Measurements from ENCODE around the gene EXOC3.
"Not testable (repeated sequence)": the region's sequence is repeated elsewhere in the genome, so short reads cannot be mapped to it uniquely, and the experiment has no call there.

EXOC3 gene

DNA sequence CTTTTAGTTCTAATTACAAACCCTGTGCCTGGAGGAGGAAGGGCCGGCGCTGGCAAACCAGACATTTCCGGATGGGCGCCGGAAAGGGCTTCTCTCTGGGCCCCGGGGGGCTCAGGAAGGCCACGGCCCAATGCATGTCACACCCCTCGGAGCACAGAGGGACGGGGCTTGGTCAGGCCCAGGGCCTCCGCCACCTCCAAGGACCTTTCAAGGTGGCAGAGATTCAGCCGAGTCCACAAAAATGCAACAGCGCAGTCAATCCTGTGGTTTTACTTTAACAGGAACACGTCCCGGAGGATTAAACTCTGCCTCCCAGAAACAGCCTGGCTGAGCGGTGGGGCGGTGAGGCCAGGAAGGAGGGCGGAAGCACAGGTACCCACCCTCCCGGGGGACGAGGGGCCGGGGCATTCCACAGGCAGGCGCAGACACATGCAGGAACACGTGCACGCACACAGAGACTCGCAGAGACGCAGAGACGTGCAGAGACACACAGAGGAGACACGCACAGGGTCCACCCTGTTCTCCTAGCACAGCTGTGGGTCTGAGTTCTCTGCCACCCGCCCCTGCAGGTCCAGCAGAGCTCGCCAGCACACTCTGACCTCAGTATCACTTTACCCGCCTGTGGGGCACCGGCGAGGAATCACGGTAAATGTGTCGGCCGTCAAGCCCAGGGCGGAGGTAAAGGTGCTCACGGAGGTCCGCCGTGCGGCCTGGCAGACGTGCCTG is 58.3 kb downstream of the EXOC3 start:
- no peak for TF ChIP-seq ZNF274 (IDR thresholded peaks at IDR 0.05; ENCODE audit: low read depth, low read length)

DNA sequence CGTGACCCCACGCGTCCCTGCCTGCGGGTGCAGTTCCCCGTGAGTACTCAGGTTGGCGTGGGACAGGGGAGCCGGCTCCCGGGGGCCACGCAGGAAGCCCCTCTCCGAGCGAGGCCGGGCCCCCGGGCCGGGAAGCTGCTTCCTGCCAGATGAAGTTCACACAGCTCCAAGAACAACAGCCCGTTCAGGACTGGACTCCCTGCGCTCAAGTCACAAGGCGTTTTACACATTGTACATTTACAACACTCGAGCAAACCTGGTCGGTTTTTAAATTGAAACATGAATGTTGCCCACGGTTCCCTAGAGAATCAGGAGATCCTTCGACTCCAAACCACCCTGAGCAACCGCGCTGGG is 58.8 kb downstream of the EXOC3 start:
- H3K4me3 ChIP-seq (ENCODE audit: low read length), result no peak overlapping the region
- TF ChIP-seq ZNF274 (IDR thresholded peaks at IDR 0.05; ENCODE audit: low read depth, low read length), result no peak

More for the DNA sequence above, 58.3 kb downstream of the EXOC3 start:
- no peak overlapping the region for H3K4me3 ChIP-seq (ENCODE audit: low read length)

DNA sequence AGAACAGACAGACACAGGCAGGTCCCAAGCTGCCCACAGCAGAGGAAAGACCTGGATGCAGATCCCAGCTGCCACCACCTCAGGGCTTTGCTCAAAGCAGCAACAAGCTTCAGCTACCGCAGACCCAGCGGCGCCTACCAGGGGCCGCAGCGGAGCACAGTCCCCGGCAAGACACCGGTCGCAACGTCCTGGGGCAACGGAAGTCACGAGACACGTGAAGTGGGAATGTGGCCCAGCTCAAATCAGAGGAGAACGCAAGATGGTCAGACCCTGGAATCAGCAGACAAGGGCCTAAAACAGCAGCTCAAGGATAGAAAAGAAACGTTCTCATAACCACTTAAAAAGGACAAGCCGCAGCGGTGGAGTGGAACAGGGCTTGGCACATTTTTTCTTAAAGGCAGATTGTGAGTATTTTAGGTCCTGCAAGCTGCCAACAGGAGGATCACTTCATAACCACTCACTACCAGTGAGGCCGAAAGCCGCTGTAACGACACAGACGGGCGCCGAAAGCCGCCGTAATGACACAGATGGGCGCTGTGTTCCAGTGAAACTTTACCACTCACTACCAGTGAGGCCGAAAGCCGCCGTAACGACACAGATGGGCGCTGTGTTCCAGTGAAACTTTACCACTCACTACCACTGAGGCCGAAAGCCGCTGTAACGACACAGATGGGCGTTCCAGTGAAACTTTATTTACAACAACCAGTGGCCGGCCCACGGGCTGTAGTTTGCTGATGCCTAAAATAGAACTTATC is 59.5 kb downstream of the EXOC3 start:
- no peak overlapping the region for H3K4me3 ChIP-seq (ENCODE audit: low read length)
- no peak for TF ChIP-seq ZNF274 (IDR thresholded peaks at IDR 0.05; ENCODE audit: low read depth, low read length)

DNA sequence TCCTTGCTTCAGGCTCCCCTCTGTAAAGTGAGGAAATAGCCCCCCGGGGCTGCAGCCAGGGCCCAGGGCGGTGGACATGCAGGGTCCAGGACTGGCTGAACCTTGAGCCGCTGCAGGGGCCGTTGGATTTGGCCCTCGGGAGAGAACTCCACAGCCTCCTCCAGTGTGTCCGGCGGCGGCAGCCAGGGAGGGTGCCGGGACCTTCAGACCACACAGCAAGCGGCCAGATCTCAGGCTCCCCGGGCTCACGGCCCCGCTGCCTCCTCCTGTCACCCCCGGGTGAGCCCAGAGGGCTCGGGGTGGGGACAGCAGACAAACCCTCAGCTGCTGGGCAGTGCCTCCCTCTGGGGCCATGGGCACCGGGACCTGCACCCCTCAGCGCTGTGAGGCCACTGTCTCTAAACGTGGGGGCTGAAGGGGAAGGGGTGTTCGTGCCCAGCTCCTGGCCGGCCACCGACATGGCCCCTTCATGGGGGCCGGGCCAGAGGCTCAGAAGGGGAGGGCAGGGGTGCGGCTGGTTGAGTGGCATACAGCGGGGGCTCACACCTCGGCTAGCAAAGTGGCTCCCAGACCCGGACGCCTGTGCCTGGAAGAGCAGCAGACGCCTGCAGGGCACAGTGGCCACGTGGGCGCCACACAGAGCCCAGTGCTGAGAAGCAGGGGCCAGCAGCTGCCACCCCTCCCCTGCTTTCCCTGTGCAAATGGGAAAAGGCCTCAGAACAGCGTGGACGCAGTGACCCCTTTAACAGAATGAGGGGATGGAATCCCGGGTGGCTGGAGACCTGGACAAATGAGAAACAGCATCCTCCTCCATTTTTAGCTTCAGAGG is 61.6 kb downstream of the EXOC3 start:
- TF ChIP-seq ZNF274 (IDR thresholded peaks at IDR 0.05; ENCODE audit: low read depth, low read length), result no peak
- H3K4me3 ChIP-seq (ENCODE audit: low read length), result no peak overlapping the region

DNA sequence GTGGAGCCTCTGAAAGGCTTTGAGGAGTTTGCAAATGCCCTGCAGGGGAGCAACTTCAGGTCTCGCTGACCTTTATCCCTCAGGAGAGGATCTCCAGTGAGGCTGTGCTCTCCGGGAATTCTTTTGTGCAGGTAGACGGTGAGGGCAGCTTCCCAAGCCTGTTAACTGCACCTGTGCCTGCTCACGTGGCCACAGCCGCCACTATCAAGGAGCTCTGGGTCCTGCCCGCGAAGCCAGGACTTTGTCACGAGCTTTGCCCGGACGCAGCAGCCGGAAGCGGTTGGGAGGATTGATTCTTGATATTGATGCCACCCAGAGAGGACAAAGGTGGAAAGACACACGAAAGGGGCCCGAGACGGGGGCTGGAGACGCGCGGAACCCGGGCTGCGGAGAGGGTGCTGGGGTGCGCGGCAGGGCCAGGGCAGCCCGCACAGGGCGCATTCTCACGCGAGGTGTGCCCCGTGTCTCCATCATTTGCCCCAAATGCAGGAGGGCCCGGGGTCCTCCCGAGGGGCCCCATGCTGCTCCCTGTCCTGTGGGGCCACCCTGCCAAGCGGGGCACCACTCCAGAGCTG is 63.1 kb downstream of the EXOC3 start:
- no peak overlapping the region for H3K4me3 ChIP-seq (ENCODE audit: low read length)
- TF ChIP-seq ZNF274 (IDR thresholded peaks at IDR 0.05; ENCODE audit: low read depth, low read length), result no peak

DNA sequence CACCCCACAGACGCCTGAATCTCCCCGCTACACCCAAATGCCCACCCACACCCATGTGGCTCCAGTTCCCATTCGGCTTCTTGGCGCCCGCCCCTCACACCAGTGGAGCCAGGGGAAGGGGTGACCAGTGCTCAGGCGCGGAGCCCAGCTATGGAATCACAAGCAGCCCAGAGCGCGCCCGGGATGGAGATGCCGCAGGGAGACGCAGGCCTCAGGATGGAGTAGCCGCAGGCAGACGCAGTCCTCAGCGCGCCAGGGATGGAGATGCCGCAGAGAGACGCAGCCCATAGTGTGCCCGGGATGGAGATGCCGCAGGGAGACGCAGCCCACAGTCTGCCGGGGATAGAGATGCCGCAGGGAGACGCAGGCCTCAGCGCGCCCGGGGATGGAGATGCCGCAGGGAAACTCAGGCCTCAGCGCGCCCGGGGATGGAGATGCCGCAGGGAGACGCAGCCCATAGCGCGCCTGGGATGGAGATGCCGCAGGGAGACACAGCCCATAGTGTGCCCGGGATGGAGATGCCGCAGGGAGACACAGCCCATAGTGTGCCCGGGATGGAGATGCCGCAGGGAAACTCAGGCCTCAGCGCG is 65.1 kb downstream of the EXOC3 start:
- not testable (repeated sequence) for H3K4me3 ChIP-seq (ENCODE audit: low read length)

DNA sequence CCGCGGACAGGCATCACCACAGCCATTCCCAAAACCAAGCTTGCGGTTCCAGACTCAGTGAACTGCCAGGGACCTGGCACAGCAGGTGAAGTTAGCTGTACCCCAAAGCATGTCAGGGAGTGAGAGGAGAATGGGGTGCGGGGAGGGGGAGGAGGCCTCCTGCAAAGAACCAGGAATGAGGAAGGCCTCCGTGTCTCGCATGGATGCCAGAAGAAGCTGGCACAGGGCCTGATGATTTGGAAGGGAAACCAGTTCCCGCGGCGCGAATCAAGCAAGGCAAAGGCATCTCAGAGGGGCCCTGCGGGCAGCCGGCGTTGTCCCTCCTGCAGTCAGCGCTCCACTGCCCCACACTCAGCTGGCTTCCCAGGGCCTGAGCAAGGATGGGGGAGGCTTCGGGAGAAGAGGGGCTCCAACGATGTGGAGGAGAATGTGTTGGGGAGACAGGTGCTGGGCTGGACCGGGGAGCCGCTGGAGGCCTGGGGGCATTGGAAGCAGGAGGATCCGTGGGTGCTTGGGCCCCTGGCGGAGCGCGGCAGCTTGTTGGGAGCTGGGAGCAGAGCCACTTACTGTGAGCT is 66.7 kb downstream of the EXOC3 start:
- no peak overlapping the region for H3K4me3 ChIP-seq (ENCODE audit: low read length)
- no peak for TF ChIP-seq ZNF274 (IDR thresholded peaks at IDR 0.05; ENCODE audit: low read depth, low read length)

- H3K4me3 ChIP-seq (ENCODE audit: low read length), result no peak overlapping the region
- no peak for TF ChIP-seq ZNF274 (IDR thresholded peaks at IDR 0.05; ENCODE audit: low read depth, low read length)
Measured at GRCh38 chr5:510521-510920, 67.5 kb downstream of the EXOC3 start.

- TF ChIP-seq ZNF274 (IDR thresholded peaks at IDR 0.05; ENCODE audit: low read depth, low read length), result no peak
- no peak overlapping the region for H3K4me3 ChIP-seq (ENCODE audit: low read length)
Measured at GRCh38 chr5:511476-511875, 68.5 kb downstream of the EXOC3 start.

GRCh38 chr5:513216-514100 is 70.5 kb downstream of the EXOC3 start:
- no peak overlapping the region for H3K4me3 ChIP-seq (ENCODE audit: low read length)
- TF ChIP-seq ZNF274 (IDR thresholded peaks at IDR 0.05; ENCODE audit: low read depth, low read length), result no peak

DNA sequence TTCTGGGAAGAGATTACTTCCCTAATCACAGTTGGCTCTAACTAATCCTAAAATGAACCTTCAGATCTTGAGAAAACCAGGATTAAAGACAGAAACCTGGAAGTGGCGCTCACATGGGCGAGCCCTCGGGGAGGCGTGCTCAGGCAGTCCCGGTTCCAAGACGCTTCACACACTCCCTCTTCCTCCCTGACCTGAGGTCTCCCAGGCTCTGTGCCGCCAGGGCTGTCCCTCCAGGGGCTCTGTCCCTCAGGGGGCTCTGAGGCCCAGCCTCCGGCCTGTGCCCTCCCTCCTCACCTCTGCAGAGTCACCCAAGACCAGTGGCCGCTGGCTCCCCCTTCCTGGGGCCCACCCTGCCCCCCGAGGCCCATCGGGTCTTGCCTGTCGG is 71.1 kb downstream of the EXOC3 start:
- no peak overlapping the region for H3K4me3 ChIP-seq (ENCODE audit: low read length)
- no peak for TF ChIP-seq ZNF274 (IDR thresholded peaks at IDR 0.05; ENCODE audit: low read depth, low read length)

- no peak overlapping the region for H3K4me3 ChIP-seq (ENCODE audit: low read length)
- TF ChIP-seq ZNF274 (IDR thresholded peaks at IDR 0.05; ENCODE audit: low read depth, low read length), result no peak
Measured at GRCh38 chr5:514673-515072, 71.7 kb downstream of the EXOC3 start.

GRCh38 chr5:515273-515836 is 72.4 kb downstream of the EXOC3 start:
- no peak for TF ChIP-seq ZNF274 (IDR thresholded peaks at IDR 0.05; ENCODE audit: low read depth, low read length)
- H3K4me3 ChIP-seq (ENCODE audit: low read length), result no peak overlapping the region
